Right forelimb (tissue), 1 donor: ENCODE measurements around the gene ANO2.
A peak's percentile ranks its signal among the peaks of the same experiment; 100 is the strongest.
"Not testable (repeated sequence)": the region's sequence is repeated elsewhere in the genome, so short reads cannot be mapped to it uniquely, and the experiment has no call there.

ENCODE experiments used
- DNase-seq: peaks from one replicate; pipeline ENCODE4 v3.0.0-alpha.2; 2018

ANO2 gene

GRCh38 chr12:5571115-5571514 is 373.9 kb downstream of the ANO2 start:
- no peak for DNase-seq

DNA sequence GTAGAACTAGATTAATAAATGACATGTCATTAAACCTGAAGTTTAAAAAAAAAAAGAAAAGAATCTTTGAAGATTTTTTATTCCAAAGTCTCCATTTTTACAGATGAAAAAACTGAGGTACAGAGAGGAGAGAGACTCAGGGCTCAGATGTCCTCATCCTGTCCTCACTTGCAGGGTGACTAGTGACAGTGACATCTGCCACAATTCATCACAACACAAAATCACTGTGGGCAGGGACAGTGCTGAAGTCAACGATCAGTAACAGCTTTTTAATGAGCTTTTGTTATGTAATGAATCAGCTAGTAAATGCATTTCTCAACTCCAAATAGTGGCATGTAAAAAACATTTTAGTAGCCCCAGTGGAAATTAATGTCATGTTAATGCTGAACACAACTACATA is 374.6 kb downstream of the ANO2 start:
- no peak for DNase-seq

DNA sequence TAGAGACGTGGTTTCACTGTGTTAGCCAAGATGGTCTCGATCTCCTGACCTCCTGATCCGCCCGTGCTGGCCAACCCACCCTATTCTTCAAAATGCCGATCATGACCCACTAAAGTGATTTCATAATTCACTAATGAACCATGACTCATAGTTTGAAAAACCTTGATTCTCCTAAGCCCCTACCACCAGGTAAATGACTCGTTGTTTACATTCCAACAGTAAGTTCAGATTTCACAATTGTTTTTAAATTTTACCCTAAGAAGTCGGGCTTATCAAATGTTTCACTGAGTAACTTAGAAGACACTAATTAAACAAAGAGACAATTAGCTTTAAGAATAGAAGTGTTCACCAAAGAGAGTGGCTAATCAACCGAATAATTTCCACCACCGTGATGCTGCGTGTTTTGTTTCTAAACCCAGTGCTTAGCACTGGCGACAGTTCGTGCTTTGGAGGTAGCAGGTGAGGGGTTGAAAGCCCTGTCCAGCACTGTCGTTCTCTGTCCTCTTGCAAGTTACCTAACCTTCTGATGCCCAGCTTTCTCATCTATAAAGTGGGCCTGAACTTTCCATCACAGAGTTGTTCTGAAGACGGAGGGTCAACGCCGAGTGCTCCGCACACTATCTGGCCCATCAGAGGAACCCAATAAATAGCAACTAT is 376.6 kb downstream of the ANO2 start:
- no peak for DNase-seq

DNA sequence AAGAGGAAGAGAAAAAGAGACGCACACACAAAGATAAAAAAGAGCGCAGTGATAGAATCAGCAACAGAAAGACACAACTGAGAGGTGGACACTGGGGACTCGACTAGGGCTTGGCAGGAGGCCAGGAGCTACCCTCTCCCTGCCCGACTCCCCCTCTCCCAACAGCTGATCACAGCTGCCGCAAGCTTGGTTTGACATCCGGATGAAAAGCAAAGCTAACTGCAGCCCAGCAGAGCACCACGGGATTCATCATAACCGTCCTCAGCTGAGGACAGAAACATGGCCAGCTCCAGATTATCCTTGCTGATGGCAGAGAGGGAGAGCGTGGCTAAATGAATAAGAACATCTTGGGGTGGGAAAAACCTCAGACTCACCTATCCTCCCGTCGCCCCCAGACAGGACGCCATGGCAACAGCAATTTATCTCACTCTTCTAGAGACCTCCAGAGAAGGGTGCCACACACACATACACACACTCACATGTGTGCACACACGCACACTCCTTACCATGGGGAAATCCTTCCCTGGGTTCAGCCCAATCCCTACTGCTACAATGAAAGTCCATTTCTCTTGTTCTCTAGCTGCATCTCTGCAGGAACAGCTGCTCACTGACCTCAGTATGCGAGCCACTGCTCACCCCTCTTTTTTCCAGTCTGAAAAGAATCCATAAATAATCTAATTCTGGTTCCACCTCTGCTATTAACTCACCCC is 377.9 kb downstream of the ANO2 start:
- DNase-seq = peak; percentile 74

GRCh38 chr12:5565933-5566599 is 379.0 kb downstream of the ANO2 start:
- no peak for DNase-seq

DNA sequence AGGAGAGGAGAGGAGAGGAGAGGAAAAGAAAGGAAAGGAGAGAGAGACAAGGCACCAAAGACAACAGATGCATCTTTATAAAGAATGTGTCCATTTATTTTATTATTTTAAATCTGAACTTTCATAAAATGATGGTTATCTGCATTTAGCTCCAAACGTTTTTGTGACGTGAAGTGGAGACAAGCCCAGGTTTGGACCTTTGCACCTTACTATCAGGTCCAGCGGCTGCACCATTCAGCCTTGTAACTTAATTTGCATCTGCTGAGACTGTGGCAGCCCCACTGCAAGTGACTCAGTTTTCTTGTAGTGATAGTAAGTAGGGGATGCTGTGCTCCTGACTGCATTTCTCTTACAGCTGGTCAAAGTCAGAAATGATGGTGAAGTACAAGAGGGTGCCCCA is 382.5 kb downstream of the ANO2 start:
- DNase-seq = no peak

DNA sequence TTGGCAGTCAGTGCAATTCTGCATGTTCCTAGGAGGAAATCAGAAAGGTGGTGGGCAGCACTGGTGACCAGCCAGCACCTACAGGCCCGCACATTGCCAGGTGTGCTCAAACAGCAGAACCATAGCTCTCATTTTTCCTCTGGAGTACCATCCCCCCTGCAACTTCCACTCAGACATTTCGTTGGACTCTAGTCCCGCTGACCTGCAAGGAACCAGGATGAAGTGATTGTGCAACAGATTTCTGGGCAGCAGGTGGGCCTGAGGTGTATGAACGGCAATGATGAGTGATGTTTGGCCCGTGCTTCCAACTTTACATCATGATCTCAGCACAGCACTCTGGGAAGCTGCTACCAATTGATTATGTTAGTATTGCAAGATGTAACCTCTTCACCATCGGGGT is 383.2 kb downstream of the ANO2 start:
- DNase-seq = no peak

DNA sequence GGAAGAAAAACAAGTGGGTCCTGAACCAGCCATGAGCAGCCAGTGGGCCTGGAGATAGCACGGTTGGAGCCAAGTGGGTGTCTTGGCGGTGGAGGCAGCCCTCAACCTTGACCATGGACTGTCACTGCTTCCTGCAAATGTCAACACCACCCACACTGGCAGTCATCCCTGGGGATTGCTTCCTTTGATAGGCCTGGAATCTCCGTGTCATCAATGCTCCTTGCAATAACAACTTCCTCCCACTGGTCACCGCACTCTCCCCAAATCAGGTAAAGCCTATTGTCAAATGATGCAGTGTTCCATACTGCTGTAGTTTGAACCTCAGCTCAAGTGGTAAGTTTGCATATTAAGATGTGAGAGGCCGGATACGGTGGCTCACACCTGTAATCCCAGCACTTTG is 384.0 kb downstream of the ANO2 start:
- DNase-seq = no peak

DNA sequence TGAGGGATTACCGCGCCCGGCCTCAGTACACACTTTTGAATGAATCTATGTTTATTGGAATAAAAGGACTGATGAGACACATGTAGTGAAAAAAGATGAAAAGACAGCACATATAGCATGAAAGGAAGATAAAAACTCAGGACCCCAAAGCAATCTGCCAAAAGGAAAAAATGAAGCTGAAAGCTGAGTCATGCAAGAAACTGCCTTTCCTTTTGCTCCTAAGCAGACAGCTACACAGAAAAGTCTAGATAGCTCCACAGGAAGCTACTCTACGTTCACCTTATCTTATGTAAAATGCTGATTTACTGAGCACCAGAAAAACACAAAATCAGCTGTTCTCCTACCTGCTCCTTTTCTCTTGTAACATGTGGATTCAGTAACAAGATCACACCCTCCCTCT is 384.8 kb downstream of the ANO2 start:
- no peak for DNase-seq

DNA sequence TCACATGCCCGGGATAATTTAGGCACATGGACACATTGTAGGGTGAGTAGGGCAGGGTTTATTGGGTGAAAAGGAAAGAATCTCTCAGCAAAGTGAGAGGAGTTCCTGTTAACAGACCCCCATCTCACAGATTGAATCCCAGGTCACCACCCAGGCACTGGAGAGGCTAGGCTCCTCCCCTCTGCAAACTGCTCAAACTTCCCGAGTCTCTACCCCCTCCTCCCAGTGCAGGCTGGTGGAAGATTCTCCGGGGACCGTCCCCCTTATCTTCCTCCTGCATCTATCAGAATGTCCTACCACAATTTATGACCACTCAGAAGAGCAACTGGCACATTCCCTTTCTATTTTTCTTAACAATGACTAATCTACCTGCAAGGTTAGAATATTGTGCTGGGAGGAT is 387.2 kb downstream of the ANO2 start:
- DNase-seq = no peak

- no peak for DNase-seq
Observed at GRCh38 chr12:5556946-5557673, 387.9 kb downstream of the ANO2 start.

DNA sequence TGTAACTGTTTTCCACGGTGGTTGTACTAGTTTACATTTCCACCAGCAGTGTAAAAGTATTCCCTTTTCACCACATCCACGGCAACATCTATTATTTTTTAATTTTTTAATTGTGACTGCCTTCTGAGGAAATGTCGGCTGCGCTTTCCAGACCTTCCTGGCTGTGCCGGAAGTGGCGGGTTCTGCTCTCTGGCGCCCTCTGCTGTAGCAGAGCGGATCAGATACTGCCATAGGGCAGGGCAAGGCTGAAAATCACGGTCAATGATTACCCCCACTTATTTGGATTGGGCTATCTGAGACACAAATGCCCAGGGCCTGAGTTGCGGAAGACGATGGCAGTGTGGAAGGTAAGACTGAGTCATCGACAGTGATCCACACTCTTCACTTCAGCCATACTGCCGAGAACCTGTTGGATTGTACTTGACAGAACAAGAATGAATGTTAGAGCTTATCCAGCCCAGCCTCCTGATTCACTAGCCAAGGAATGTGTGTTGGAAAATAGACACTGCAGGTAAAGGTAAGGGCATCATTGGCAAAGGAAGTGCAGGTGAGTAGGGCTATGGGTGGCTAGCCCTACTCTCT is 388.9 kb downstream of the ANO2 start:
- DNase-seq = no peak

GRCh38 chr12:5554711-5555110 is 390.3 kb downstream of the ANO2 start:
- no peak for DNase-seq

DNA sequence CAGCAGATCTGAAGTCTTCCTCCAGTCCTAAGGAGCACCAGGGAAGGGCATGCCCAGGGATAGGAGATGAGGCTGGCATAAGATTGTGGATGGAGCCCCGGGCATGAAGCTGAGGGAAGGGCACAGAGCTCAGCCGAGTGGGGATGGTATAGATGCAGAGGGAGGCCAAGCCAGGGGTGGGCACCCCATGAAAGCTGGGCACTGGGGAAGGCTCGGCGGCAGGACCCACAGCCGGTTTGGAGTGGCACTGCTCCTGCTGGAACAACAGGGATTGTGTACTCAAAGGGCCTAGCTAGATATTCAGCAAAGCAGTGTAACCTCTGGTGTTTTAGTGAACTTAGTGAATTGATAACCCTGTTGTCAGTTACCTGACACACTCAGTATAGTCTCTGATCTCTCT is 396.0 kb downstream of the ANO2 start:
- DNase-seq = no peak

DNA sequence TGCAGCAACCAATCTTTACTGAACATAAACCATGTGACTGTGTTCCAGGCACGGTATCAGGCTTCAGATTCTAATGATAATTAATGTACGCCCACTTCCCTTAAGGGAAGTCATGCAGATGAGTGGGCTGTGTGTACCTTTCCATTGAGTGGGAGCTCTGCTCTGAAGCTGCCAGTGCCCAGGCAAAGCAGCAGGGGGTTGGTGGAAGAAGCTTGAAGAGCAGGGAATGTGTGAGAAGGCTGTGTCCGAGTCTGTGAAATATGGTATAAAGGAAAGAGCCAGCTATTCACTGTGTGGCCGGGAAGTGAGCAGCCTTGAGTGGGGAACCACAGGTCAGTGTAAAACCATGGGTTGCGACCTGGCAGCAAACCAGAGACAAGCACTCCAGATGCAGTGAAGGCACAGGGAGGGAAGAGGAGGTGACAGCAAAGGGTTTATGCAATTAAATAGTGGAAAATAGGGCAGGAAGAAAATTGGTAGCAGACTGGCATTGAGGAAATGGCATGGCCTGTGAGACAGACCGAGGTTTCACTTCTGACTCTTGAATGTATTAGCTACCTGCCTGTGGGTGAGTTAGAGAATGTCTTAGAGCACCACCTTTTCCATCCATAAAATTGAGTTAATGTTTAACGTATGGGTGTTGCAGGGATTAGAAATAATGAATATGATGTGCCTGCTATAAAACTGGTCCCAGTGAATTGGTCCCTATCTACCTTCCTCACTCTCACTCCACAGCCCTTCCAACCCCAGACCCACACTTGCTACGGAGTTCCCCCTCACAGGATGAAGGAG is 396.7 kb downstream of the ANO2 start:
- no peak for DNase-seq

DNA sequence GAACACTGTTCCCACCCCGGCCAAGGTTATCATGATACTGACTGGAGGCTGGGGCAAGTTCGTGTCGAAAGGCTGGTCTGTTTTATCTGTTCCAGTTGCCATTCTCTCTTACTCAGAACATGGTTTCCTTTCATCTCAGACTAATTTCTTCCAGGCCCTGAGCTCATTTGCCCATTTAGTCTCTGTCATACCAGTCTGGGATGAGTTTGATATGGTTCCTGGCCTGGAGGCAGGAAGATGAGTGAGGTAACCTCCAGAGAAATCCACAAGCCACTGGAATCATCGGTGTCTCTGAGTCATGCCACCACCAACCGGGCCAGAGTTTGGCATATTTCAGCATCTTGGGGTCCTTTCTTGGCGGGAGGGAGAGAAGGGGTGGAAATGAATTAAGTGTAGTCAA is 398.4 kb downstream of the ANO2 start:
- DNase-seq = no peak

GRCh38 chr12:5537771-5538170 is 407.3 kb downstream of the ANO2 start:
- DNase-seq = no peak

GRCh38 chr12:5537026-5537615 is 407.9 kb downstream of the ANO2 start:
- not testable (repeated sequence) for DNase-seq

DNA sequence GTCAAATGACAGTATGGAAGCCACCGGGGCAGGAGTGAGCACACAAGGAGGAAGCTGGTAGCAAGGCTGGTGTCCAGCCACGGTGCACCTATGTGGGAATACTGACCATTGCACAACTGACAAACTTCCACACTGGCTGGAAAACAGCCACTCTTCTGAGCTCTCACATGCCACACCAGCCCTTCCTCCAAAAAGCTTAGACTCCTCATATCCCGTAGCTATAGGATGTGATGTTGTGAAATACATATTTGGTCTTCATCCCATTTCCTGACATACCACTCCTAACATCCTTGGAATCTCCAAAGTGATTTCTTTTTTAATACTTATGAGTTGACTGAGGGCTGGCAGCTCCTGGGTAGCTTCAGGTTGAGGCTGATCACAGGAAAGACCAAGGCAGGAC is 409.5 kb downstream of the ANO2 start:
- DNase-seq = no peak

DNA sequence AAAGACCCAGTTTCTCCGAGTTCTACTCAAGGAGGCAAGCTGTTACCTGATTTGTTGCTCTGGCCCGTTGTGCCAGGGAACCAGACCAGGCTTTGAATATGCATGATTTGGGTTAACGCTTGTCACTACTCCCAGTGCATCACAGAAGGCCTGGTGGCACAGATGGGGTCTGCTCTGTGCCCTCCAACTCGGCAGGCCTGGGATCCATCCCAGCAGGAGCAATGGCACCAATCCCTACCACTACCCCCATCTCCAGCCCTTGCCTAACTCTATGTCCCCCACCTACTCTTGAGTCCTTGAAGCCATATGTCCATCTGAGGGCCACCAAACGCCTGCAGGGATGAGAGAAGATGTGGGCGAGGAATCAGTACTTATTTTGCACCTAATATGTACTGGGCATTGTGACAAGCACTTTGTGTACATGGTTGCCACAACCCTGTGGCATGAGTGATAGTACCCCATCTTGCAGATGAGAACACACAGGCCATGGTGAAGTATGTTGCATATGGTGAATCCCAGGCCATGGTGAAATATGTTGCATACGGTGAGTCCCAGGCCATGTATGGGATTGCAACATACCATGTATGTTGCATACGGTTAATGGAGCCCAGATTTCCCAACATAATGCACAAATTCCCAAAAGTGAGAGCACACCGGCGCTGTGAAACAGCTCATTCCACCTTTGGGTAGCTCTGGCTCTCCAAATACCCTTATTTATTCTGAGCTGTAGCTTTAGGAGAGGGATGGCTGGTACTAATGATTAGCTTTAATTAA is 410.4 kb downstream of the ANO2 start:
- no peak for DNase-seq

GRCh38 chr12:5533368-5533767 is 411.7 kb downstream of the ANO2 start:
- no peak for DNase-seq
